Measurements from ENCODE around the gene CYP46A1.

CYP46A1 gene

DNA sequence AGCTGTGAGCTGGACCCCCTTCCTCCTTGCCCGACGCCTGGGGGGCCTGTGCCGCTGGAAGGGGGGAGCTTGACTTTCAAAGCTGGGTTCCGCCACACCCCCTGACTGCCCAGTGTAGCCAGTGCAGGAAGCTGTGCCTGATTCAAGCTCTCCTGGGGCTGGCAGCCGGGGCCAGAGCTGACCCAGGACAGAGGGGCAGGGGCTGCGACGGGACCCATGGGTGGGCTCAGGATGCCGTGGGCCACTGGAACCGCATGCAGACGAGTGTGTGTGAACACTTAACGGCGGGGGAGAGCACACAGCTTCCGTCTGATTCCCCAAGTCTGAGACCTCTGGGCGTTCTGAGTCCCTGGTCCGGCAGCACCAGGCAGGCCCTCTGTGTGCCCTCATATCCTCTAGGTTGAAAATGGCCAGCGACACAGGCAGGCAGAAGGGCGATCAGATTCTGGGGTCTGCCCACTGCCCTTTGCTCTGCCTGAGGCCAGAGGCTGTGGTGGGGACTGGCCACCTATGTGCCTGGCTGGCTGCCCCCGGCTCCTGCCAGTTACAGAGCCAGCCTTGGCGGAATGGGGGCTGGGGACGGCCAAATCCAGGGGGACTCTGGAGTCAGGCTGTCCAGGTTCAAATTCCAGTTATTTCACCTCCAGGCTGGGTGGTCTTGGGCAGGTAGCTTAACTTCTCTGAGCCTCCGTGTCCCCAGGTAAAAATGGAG lies 54.0 kb downstream of the CYP46A1 start:
- DNase-seq (ENCODE audit: low read depth): no peak
- TF ChIP-seq, protein P1, sequence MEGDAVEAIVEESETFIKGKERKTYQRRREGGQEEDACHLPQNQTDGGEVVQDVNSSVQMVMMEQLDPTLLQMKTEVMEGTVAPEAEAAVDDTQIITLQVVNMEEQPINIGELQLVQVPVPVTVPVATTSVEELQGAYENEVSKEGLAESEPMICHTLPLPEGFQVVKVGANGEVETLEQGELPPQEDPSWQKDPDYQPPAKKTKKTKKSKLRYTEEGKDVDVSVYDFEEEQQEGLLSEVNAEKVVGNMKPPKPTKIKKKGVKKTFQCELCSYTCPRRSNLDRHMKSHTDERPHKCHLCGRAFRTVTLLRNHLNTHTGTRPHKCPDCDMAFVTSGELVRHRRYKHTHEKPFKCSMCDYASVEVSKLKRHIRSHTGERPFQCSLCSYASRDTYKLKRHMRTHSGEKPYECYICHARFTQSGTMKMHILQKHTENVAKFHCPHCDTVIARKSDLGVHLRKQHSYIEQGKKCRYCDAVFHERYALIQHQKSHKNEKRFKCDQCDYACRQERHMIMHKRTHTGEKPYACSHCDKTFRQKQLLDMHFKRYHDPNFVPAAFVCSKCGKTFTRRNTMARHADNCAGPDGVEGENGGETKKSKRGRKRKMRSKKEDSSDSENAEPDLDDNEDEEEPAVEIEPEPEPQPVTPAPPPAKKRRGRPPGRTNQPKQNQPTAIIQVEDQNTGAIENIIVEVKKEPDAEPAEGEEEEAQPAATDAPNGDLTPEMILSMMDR (IDR thresholded peaks at IDR 0.05; ENCODE audit: control insufficient read depth, extremely low read depth, insufficient read depth): no peak
- H3K4me3 ChIP-seq (ENCODE audit: low read depth, low read length): no peak overlapping the region

- DNase-seq (ENCODE audit: low read depth): no peak
- no peak overlapping the region for H3K4me3 ChIP-seq (ENCODE audit: low read depth, low read length)
- TF ChIP-seq, protein P1 (IDR thresholded peaks at IDR 0.05; ENCODE audit: control insufficient read depth, extremely low read depth, insufficient read depth): no peak
These were observed 56.3 kb downstream of the CYP46A1 start for GRCh38 chr14:99740411-99740810.

- TF ChIP-seq, protein P1 (IDR thresholded peaks at IDR 0.05; ENCODE audit: control insufficient read depth, extremely low read depth, insufficient read depth): no peak
- DNase-seq (ENCODE audit: low read depth): no peak
These were observed 57.3 kb downstream of the CYP46A1 start for GRCh38 chr14:99741227-99741976.

DNA sequence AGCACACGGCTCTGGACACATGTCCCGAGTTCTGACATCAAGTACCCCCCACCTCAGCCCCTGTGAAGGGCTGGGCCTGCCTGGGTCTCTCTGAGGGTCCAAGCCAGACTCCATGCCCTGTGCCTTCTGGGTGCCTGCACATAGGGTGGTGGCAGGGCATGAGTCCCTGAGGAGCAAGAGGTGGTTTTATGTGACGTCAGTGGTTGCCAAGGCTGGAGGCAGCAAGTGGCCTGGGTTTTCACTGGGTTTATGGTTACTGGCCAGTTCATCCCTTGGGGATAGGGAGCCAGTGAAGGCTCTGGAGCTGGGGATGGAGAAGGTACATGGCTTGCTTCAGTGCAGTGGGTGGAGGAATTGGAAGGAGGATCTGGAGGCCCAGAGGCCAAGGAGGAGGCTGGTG lies 58.0 kb downstream of the CYP46A1 start:
- H3K4me3 ChIP-seq (ENCODE audit: low read depth, low read length): no peak overlapping the region
- TF ChIP-seq, protein P1 (IDR thresholded peaks at IDR 0.05; ENCODE audit: control insufficient read depth, extremely low read depth, insufficient read depth): no peak
- DNase-seq (ENCODE audit: low read depth): no peak

More at GRCh38 chr14:99741227-99741976, 57.3 kb downstream of the CYP46A1 start:
- no peak overlapping the region for H3K4me3 ChIP-seq (ENCODE audit: low read depth, low read length)

GRCh38 chr14:99742509-99743487 lies 58.7 kb downstream of the CYP46A1 start:
- DNase-seq (ENCODE audit: low read depth): no peak
- no peak overlapping the region for H3K4me3 ChIP-seq (ENCODE audit: low read depth, low read length)
- TF ChIP-seq, protein P1 (IDR thresholded peaks at IDR 0.05; ENCODE audit: control insufficient read depth, extremely low read depth, insufficient read depth): no peak

DNA sequence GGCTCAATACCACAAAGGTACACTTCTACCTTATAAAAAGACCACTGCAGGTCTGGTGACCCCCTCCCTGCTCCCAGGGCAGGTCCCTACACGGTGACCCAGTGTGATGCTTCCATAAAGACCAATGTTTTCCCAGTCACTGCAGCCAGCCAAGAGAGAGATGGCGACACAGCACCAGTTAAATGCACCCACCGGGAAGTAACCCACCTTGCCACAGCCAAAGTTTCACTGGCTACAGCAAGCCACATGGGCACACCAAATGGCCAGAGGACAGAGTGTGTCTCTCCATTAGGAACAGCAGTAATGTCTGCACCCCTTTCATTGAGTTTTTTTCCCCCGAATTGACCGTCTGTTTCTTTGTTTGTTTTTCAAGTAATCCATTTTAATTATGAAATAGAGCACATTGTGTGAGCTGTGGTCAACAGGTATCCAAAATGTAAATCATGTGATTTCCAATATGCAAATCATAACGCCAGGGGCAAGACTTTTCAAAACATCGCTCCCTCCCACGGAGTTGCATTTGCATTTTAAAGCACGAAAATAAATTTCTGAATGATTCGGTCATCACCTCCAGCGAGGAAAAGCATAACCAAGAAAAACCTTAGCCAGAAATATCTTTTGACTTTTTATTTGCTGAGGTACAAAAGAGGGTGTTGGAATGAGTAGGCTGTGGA lies 60.2 kb downstream of the CYP46A1 start:
- no peak for DNase-seq (ENCODE audit: low read depth)
- no peak overlapping the region for H3K4me3 ChIP-seq (ENCODE audit: low read depth, low read length)
- TF ChIP-seq, protein P1 (IDR thresholded peaks at IDR 0.05; ENCODE audit: control insufficient read depth, extremely low read depth, insufficient read depth): no peak

Measured in LNCaP clone FGC (cell line).